HG03039 (cell line): ENCODE results near the gene PDHX.
A peak's percentile ranks its signal among the peaks of the same experiment; 100 is the strongest.
"Not testable (repeated sequence)": the region's sequence is repeated elsewhere in the genome, so short reads cannot be mapped to it uniquely, and the experiment has no call there.

Experiments
- ATAC-seq: cut with Tn5 transposase; IDR thresholded peaks from one replicate; pipeline ENCODE4 v1.9.1; 2021; ENCODE audit warnings: mild to moderate bottlenecking, moderate library complexity; ENCODE audit not compliant: unreplicated experiment

Gene PDHX

GRCh38 chr11:34916015-34916842 lies at the start of gene PDHX, which contains the start of gene APIP:
Gene PDHX (plus strand): TSS chr11:34916618. CDS start chr11:34916656, 38 bp downstream.
Gene APIP (minus strand): TSS chr11:34916379. CDS start chr11:34916284, 95 bp downstream.
- ATAC-seq, result peak; percentile 84

GRCh38 chr11:34869425-34869824 lies 47.0 kb upstream of the PDHX start:
- no peak for ATAC-seq

- ATAC-seq, result no peak
Measured at GRCh38 chr11:34870548-34871196, 45.7 kb upstream of the PDHX start.

GRCh38 chr11:34874202-34874601 lies 42.2 kb upstream of the PDHX start:
- ATAC-seq, result no peak

GRCh38 chr11:34877375-34877975 lies 38.9 kb upstream of the PDHX start:
- ATAC-seq, result no peak

- ATAC-seq, result no peak
Measured at GRCh38 chr11:34881900-34882299, 34.5 kb upstream of the PDHX start.

- no peak for ATAC-seq
Measured at GRCh38 chr11:34886609-34887008, 29.8 kb upstream of the PDHX start.

GRCh38 chr11:34887260-34887659 lies 29.2 kb upstream of the PDHX start:
- no peak for ATAC-seq

- no peak for ATAC-seq
Measured at GRCh38 chr11:34890089-34890488, 26.3 kb upstream of the PDHX start.

- no peak for ATAC-seq
Measured at GRCh38 chr11:34890812-34891211, 25.6 kb upstream of the PDHX start.

GRCh38 chr11:34891611-34892010 lies 24.8 kb upstream of the PDHX start:
- ATAC-seq, result no peak

- no peak for ATAC-seq
Measured at GRCh38 chr11:34893416-34893815, 23.0 kb upstream of the PDHX start.

GRCh38 chr11:34896191-34896590 lies 20.2 kb upstream of the PDHX start:
- ATAC-seq, result not testable (repeated sequence)

GRCh38 chr11:34897171-34897870 lies 19.1 kb upstream of the PDHX start:
- ATAC-seq, result no peak

GRCh38 chr11:34898474-34898873 lies 17.9 kb upstream of the PDHX start:
- ATAC-seq, result no peak

GRCh38 chr11:34899633-34900016 lies 16.8 kb upstream of the PDHX start:
- no peak for ATAC-seq

- ATAC-seq, result no peak
Measured at GRCh38 chr11:34904421-34904955, 11.9 kb upstream of the PDHX start.

GRCh38 chr11:34905666-34906065 lies 10.8 kb upstream of the PDHX start:
- ATAC-seq, result no peak

- no peak for ATAC-seq
Measured at GRCh38 chr11:34907934-34908593, 8.4 kb upstream of the PDHX start.

GRCh38 chr11:34909415-34909814 lies 7.0 kb upstream of the PDHX start:
- ATAC-seq, result no peak
